K562 (cell line): ENCODE data around the gene HMBS. TPM values are rescaled to one million over a fixed set of nuclear protein-coding genes. Genes with fewer than 3 reads are reported as not detected.

ENCODE experiments used
- C11orf30 ChIP-seq: fragments of 450-650 bp; IDR thresholded peaks from 2 replicates; pipeline ENCODE4 v1.6.1; 2016; ENCODE audit warnings: low read depth, mild to moderate bottlenecking
- DDX20 ChIP-seq: fragments of 450-650 bp; IDR thresholded peaks from 2 replicates; pipeline ENCODE4 v1.6.1; 2016; ENCODE audit warnings: missing genetic modification characterization, low read depth, mild to moderate bottlenecking, missing compliant biosample characterization, moderate library complexity
- ESRRB ChIP-seq: fragments of 250-450 bp; sonication (Bioruptor Pico); IDR thresholded peaks from 2 replicates; pipeline ENCODE4 v1.5.0; 2020; ENCODE audit warnings: mild to moderate bottlenecking, moderate library complexity, borderline replicate concordance
- FOXA1 ChIP-seq: fragments of 450-650 bp; IDR thresholded peaks from 2 replicates; pipeline ENCODE4 v1.6.1; 2016; ENCODE audit warnings: mild to moderate bottlenecking, borderline replicate concordance
- HDAC6 ChIP-seq: IDR thresholded peaks from 2 replicates; pipeline ENCODE4 v1.6.1; 2012; ENCODE audit warnings: low read depth, mild to moderate bottlenecking, control low read depth, inconsistent platforms, low read length, moderate library complexity
- NELFE ChIP-seq: IDR thresholded peaks from 2 replicates; pipeline ENCODE4 v1.6.1; 2011; ENCODE audit warnings: mild to moderate bottlenecking; ENCODE audit not compliant: insufficient read depth, insufficient read length
- POLR2A ChIP-seq: fragments of 450-650 bp; conservative IDR thresholded peaks from 2 replicates; pipeline ENCODE4 v1.6.1; 2016
- SNRNP70 ChIP-seq: fragments of 200-400 bp; formaldehyde crosslinking; optimal IDR thresholded peaks from 2 replicates; pipeline ENCODE3; 2017; ENCODE audit warnings: low read depth, low read length
- SP1 ChIP-seq: sonication (generic); formaldehyde crosslinking; IDR thresholded peaks from 2 replicates; pipeline ENCODE4 v1.8.1; 2022; ENCODE audit warnings: mild to moderate bottlenecking, missing genetic modification reagents
- YBX1 ChIP-seq: fragments of 450-650 bp; IDR thresholded peaks from 2 replicates; pipeline ENCODE4 v1.7.1; 2016; ENCODE audit warnings: mild to moderate bottlenecking
- ZNF217 ChIP-seq: sonication (generic); formaldehyde crosslinking; IDR thresholded peaks from 2 replicates; pipeline ENCODE4 v1.8.0; 2022; ENCODE audit warnings: mild to moderate bottlenecking, missing genetic modification reagents
- ZNF277 ChIP-seq: fragments of 250-450 bp; sonication (Bioruptor Pico); IDR thresholded peaks from 2 replicates; pipeline ENCODE4 v1.8.0; 2022; ENCODE audit warnings: inconsistent platforms, mild to moderate bottlenecking, moderate library complexity, borderline replicate concordance
- ZNF395 ChIP-seq: fragments of 200-800 bp; sonication (Bioruptor generic); IDR thresholded peaks from 2 replicates; pipeline ENCODE4 v1.6.1; 2017; ENCODE audit warnings: missing genetic modification characterization, missing compliant biosample characterization
- ZNF589 ChIP-seq: fragments of 200-800 bp; sonication (Bioruptor generic); IDR thresholded peaks from 2 replicates; pipeline ENCODE4 v1.6.1; 2016; ENCODE audit warnings: low read depth, missing genetic modification characterization, missing compliant biosample characterization
- ZNF644 ChIP-seq: fragments of 200-800 bp; sonication (Bioruptor generic); IDR thresholded peaks from 2 replicates; pipeline ENCODE4 v1.6.1; 2016; ENCODE audit warnings: low read depth, missing genetic modification characterization, missing compliant biosample characterization
- ZSCAN32 ChIP-seq: fragments of 450-650 bp; formaldehyde crosslinking; IDR thresholded peaks from 2 replicates; pipeline ENCODE4 v1.4.0; 2020; ENCODE audit warnings: mild to moderate bottlenecking, moderate library complexity
- polyA plus RNA-seq, 8 experiments: library from polyadenylated mRNA; depleted of rRNA in 4 of 8; stranded (reverse) in 5 of 8; unstranded in 3 of 8; fragments of >200 nt; fragmentation: Nextera tagmentation in 2 of 8; fragmentation: Illumina TruSeq in 1 of 8; extraction: Ambion mirVana in 2 of 8; extraction: Trizol in 1 of 8; gene quantifications; 2 replicates each; pipeline versions ENCODE4 v1.2.1 to v1.2.3, GENCODE V29; 2011 to 2014; ENCODE audit warnings: inconsistent platforms in 1 of 8, missing spikeins in 1 of 8
- total RNA-seq, 7 experiments: library from RNA; depleted of rRNA in 6 of 7; stranded (reverse); fragments of >200 nt in 6 of 7; fragmentation: Illumina TruSeq in 2 of 7; extraction: Trizol in 2 of 7; gene quantifications; 2 replicates each; pipeline versions ENCODE4 v1.2.1 to v1.2.3, GENCODE V29; 2011 to 2021; ENCODE audit warnings: low replicate concordance in 1 of 7
- TF ChIP-seq, protein P1 (sequence below): fragments of 250-450 bp; sonication (Bioruptor Pico); IDR thresholded peaks from 2 replicates; pipeline ENCODE4 v1.6.1; 2021; ENCODE audit warnings: mild to moderate bottlenecking
- TF ChIP-seq, protein P2 (sequence below): sonication (generic); formaldehyde crosslinking; IDR thresholded peaks from 2 replicates; pipeline ENCODE4 v1.9.0; 2022; ENCODE audit warnings: mild to moderate bottlenecking, missing genetic modification reagents
- TF ChIP-seq, protein P3 (sequence below): sonication (generic); formaldehyde crosslinking; IDR thresholded peaks from 2 replicates; pipeline ENCODE4 v1.8.0; 2022; ENCODE audit warnings: missing genetic modification reagents, mild to moderate bottlenecking, moderate library complexity, borderline replicate concordance
- TF ChIP-seq, protein P4 (sequence below): fragments of 450-650 bp; IDR thresholded peaks from 2 replicates; pipeline ENCODE4 v1.6.1; 2017; ENCODE audit warnings: antibody characterized with exemption
- TF ChIP-seq, protein P5 (sequence below): fragments of 450-650 bp; formaldehyde crosslinking; IDR thresholded peaks from 2 replicates; pipeline ENCODE4 v1.4.0; 2020; ENCODE audit warnings: mild to moderate bottlenecking, moderate library complexity

HMBS gene
- total and polyA plus RNA-seq, 9 of the 15 experiments (the other 6 are each of a cell fraction or from before 2014, with no cell fraction given): 56.9 to 385 (median 286) TPM

- TF ChIP-seq, protein P1, sequence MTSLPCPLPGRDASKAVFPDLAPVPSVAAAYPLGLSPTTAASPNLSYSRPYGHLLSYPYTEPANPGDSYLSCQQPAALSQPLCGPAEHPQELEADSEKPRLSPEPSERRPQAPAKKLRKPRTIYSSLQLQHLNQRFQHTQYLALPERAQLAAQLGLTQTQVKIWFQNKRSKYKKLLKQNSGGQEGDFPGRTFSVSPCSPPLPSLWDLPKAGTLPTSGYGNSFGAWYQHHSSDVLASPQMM: no peak
- TF ChIP-seq ESRRB (CRISPR knock-in tag) (no peak), SP1 (CRISPR knock-in tag) (peak; percentile 89), ZNF395 (peak; percentile 97), C11orf30 (peak; percentile 93), ZNF589 (CRISPR knock-in tag) (peak; percentile 96), HDAC6 (no peak), DDX20 (tag) (no peak), SNRNP70 (no peak), ZNF644 (tag) (peak; percentile 82), ZNF277 (CRISPR knock-in tag) (no peak), ZSCAN32 (CRISPR knock-in tag) (no peak), ZNF217 (CRISPR knock-in tag) (no peak), POLR2A (peak; percentile 89), NELFE (no peak), FOXA1 (no peak), YBX1 (no peak)
- TF ChIP-seq, protein P2, sequence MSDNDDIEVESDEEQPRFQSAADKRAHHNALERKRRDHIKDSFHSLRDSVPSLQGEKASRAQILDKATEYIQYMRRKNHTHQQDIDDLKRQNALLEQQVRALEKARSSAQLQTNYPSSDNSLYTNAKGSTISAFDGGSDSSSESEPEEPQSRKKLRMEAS (CRISPR knock-in tag): peak; percentile 76
- TF ChIP-seq, protein P3, sequence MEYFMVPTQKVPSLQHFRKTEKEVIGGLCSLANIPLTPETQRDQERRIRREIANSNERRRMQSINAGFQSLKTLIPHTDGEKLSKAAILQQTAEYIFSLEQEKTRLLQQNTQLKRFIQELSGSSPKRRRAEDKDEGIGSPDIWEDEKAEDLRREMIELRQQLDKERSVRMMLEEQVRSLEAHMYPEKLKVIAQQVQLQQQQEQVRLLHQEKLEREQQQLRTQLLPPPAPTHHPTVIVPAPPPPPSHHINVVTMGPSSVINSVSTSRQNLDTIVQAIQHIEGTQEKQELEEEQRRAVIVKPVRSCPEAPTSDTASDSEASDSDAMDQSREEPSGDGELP (CRISPR knock-in tag): peak; percentile 99
- TF ChIP-seq, protein P4, sequence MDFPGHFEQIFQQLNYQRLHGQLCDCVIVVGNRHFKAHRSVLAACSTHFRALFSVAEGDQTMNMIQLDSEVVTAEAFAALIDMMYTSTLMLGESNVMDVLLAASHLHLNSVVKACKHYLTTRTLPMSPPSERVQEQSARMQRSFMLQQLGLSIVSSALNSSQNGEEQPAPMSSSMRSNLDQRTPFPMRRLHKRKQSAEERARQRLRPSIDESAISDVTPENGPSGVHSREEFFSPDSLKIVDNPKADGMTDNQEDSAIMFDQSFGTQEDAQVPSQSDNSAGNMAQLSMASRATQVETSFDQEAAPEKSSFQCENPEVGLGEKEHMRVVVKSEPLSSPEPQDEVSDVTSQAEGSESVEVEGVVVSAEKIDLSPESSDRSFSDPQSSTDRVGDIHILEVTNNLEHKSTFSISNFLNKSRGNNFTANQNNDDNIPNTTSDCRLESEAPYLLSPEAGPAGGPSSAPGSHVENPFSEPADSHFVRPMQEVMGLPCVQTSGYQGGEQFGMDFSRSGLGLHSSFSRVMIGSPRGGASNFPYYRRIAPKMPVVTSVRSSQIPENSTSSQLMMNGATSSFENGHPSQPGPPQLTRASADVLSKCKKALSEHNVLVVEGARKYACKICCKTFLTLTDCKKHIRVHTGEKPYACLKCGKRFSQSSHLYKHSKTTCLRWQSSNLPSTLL: no peak
- TF ChIP-seq, protein P5, sequence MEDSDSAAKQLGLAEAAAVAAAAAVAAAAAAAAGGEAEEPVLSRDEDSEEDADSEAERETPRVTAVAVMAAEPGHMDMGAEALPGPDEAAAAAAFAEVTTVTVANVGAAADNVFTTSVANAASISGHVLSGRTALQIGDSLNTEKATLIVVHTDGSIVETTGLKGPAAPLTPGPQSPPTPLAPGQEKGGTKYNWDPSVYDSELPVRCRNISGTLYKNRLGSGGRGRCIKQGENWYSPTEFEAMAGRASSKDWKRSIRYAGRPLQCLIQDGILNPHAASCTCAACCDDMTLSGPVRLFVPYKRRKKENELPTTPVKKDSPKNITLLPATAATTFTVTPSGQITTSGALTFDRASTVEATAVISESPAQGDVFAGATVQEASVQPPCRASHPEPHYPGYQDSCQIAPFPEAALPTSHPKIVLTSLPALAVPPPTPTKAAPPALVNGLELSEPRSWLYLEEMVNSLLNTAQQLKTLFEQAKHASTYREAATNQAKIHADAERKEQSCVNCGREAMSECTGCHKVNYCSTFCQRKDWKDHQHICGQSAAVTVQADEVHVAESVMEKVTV: no peak
Observed at GRCh38 chr11:119087747-119088241, 3.1 kb downstream of the HMBS start (continued).
